Loucy (cell line): ENCODE data around the gene PDRG1.
"Not testable (repeated sequence)": the region's sequence is repeated elsewhere in the genome, so short reads cannot be mapped to it uniquely, and the experiment has no call there.

Experiments
- H2AFZ ChIP-seq: fragments of 200-600 bp; sonication (generic); 2 replicates; pipeline ENCODE4 v1.6.0; 2016; ENCODE audit warnings: antibody characterized with exemption, mild to moderate bottlenecking, low read length, moderate library complexity
- H3F3A ChIP-seq: fragments of 200-600 bp; 2 replicates; pipeline ENCODE4 v1.6.0; 2016; ENCODE audit warnings: antibody characterized with exemption, low read depth, mild to moderate bottlenecking
- H3K27me3 ChIP-seq: fragments of 200-600 bp; sonication (generic); 2 replicates; pipeline ENCODE4 v1.6.1; 2014; ENCODE audit warnings: low read length, mild to moderate bottlenecking; ENCODE audit not compliant: insufficient read depth, poor library complexity, severe bottlenecking
- H3K36me3 ChIP-seq: fragments of 200-600 bp; sonication (generic); 2 replicates; pipeline ENCODE4 v1.6.1; 2016; ENCODE audit warnings: low read length; ENCODE audit not compliant: insufficient read depth
- H3K4me1 ChIP-seq: fragments of 200-600 bp; sonication (generic); 2 replicates; pipeline ENCODE4 v1.5.1; 2014; ENCODE audit warnings: low read length, mild to moderate bottlenecking; ENCODE audit not compliant: insufficient read depth, poor library complexity, severe bottlenecking
- H3K4me2 ChIP-seq: fragments of 200-600 bp; sonication (generic); 2 replicates; pipeline ENCODE4 v1.6.0; 2014; ENCODE audit warnings: antibody characterized with exemption, low read length, low read depth, mild to moderate bottlenecking; ENCODE audit not compliant: poor library complexity, severe bottlenecking
- H3K4me3 ChIP-seq: fragments of 200-600 bp; sonication (generic); 2 replicates; pipeline ENCODE4 v1.5.1; 2014; ENCODE audit warnings: low read length, mild to moderate bottlenecking, mixed read lengths; ENCODE audit not compliant: poor library complexity, severe bottlenecking
- H3K79me2 ChIP-seq: fragments of 200-600 bp; sonication (generic); 2 replicates; pipeline ENCODE4 v1.6.1; 2014; ENCODE audit warnings: low read length; ENCODE audit not compliant: insufficient read depth
- H3K9ac ChIP-seq: fragments of 200-600 bp; sonication (generic); 2 replicates; pipeline ENCODE4 v1.6.0; 2014; ENCODE audit warnings: mild to moderate bottlenecking, low read depth, low read length, moderate library complexity; ENCODE audit not compliant: poor library complexity, severe bottlenecking
- H3K9me2 ChIP-seq: fragments of 200-600 bp; sonication (generic); replicated peaks from 2 replicates; pipeline ENCODE4 v1.6.1; 2016; ENCODE audit warnings: low read depth, low read length, mixed read lengths
- H3K9me3 ChIP-seq: fragments of 200-600 bp; sonication (generic); 2 replicates; pipeline ENCODE4 v1.6.1; 2014; ENCODE audit warnings: mild to moderate bottlenecking, antibody characterized with exemption, low read length, low read depth; ENCODE audit not compliant: insufficient read depth
- H4K20me1 ChIP-seq: fragments of 200-600 bp; sonication (generic); 2 replicates; pipeline ENCODE4 v1.6.0; 2014; ENCODE audit warnings: antibody characterized with exemption, low read length, mild to moderate bottlenecking; ENCODE audit not compliant: insufficient read depth, poor library complexity, severe bottlenecking
- EZH2phosphoT487 ChIP-seq: fragments of 200-600 bp; IDR thresholded peaks from 2 replicates; pipeline ENCODE4 v1.6.1; 2018; ENCODE audit warnings: antibody characterized with exemption, mild to moderate bottlenecking, moderate library complexity, borderline replicate concordance
- TF ChIP-seq, protein P1 (sequence below): fragments of 200-600 bp; sonication (generic); conservative IDR thresholded peaks from 2 replicates; pipeline ENCODE4 v1.5.1; 2014; ENCODE audit warnings: mild to moderate bottlenecking, antibody characterized with exemption, low read length

The PDRG1 gene

GRCh38 chr20:31922181-31922580 is 29.7 kb downstream of the PDRG1 start:
- Histone ChIP-seq H2AFZ (no peak overlapping the region), H3K4me1 (peaks cover 4% of the 10 kb centered on the region), H3K9me2 (no peaks in the 10 kb centered on the region), H3K27me3 (no peaks in the 10 kb centered on the region), H3K9ac (no peak overlapping the region), H3K9me3 (no peaks in the 10 kb centered on the region), H3K4me2 (no peak overlapping the region), H3K4me3 (no peak overlapping the region), H3K79me2 (no peaks in the 10 kb centered on the region), H3K36me3 (no peaks in the 10 kb centered on the region), H3F3A (no peaks in the 10 kb centered on the region), H4K20me1 (no peaks in the 10 kb centered on the region)
- TF ChIP-seq, protein P1, sequence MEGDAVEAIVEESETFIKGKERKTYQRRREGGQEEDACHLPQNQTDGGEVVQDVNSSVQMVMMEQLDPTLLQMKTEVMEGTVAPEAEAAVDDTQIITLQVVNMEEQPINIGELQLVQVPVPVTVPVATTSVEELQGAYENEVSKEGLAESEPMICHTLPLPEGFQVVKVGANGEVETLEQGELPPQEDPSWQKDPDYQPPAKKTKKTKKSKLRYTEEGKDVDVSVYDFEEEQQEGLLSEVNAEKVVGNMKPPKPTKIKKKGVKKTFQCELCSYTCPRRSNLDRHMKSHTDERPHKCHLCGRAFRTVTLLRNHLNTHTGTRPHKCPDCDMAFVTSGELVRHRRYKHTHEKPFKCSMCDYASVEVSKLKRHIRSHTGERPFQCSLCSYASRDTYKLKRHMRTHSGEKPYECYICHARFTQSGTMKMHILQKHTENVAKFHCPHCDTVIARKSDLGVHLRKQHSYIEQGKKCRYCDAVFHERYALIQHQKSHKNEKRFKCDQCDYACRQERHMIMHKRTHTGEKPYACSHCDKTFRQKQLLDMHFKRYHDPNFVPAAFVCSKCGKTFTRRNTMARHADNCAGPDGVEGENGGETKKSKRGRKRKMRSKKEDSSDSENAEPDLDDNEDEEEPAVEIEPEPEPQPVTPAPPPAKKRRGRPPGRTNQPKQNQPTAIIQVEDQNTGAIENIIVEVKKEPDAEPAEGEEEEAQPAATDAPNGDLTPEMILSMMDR, result no peak
- TF ChIP-seq EZH2phosphoT487, result no peak

- not testable (repeated sequence) for H3F3A ChIP-seq, H2AFZ ChIP-seq, H3K9me3 ChIP-seq, H4K20me1 ChIP-seq, H3K4me1 ChIP-seq, H3K4me2 ChIP-seq, H3K36me3 ChIP-seq, H3K79me2 ChIP-seq, H3K4me3 ChIP-seq, H3K9me2 ChIP-seq, H3K27me3 ChIP-seq, H3K9ac ChIP-seq
These were observed 30.4 kb downstream of the PDRG1 start for GRCh38 chr20:31921480-31921879.

GRCh38 chr20:31920275-31920855 is 31.5 kb downstream of the PDRG1 start:
- Histone ChIP-seq H3K9ac (no peak overlapping the region), H3F3A (no peaks in the 10 kb centered on the region), H3K4me2 (no peak overlapping the region), H3K27me3 (no peaks in the 10 kb centered on the region), H4K20me1 (no peaks in the 10 kb centered on the region), H3K36me3 (no peaks in the 10 kb centered on the region), H2AFZ (no peak overlapping the region), H3K9me3 (no peaks in the 10 kb centered on the region), H3K4me3 (no peak overlapping the region), H3K4me1 (peaks cover 4% of the 10 kb centered on the region), H3K79me2 (no peaks in the 10 kb centered on the region), H3K9me2 (no peaks in the 10 kb centered on the region)
- TF ChIP-seq EZH2phosphoT487, result no peak
- TF ChIP-seq, protein P1, result no peak

GRCh38 chr20:31919410-31920155 is 32.3 kb downstream of the PDRG1 start:
- H3K79me2 ChIP-seq, result no peaks in the 10 kb centered on the region
- H2AFZ ChIP-seq, result no peak overlapping the region
- H3K36me3 ChIP-seq, result no peaks in the 10 kb centered on the region
- no peak for TF ChIP-seq EZH2phosphoT487
- TF ChIP-seq, protein P1, result no peak
- peaks cover 4% of the 10 kb centered on the region for H3K4me1 ChIP-seq
- H3K4me2 ChIP-seq, result no peak overlapping the region
- H4K20me1 ChIP-seq, result no peaks in the 10 kb centered on the region
- H3K9me2 ChIP-seq, result no peaks in the 10 kb centered on the region
- no peak overlapping the region for H3K9ac ChIP-seq
- H3K4me3 ChIP-seq, result no peak overlapping the region
- no peaks in the 10 kb centered on the region for H3K9me3 ChIP-seq
- no peaks in the 10 kb centered on the region for H3K27me3 ChIP-seq
- no peaks in the 10 kb centered on the region for H3F3A ChIP-seq
